HG03175 (cell line): ENCODE results near the gene VAMP7.
"Not testable (repeated sequence)": the region's sequence is repeated elsewhere in the genome, so short reads cannot be mapped to it uniquely, and the experiment has no call there.

ENCODE experiments used
- ATAC-seq: cut with Tn5 transposase; IDR thresholded peaks from one replicate; pipeline ENCODE4 v1.9.1; 2021; ENCODE audit warnings: mild to moderate bottlenecking, moderate library complexity; ENCODE audit not compliant: unreplicated experiment

Gene VAMP7

GRCh38 chrX:155900765-155901164, 19.6 kb downstream of the VAMP7 start:
- no peak for ATAC-seq

GRCh38 chrX:155907661-155908060, 26.5 kb downstream of the VAMP7 start:
- not testable (repeated sequence) for ATAC-seq

GRCh38 chrX:155923200-155923599, 42.1 kb downstream of the VAMP7 start:
- ATAC-seq: no peak

- ATAC-seq: not testable (repeated sequence)
Observed at GRCh38 chrX:155930852-155931618, 49.9 kb downstream of the VAMP7 start.

- ATAC-seq: no peak
Observed at GRCh38 chrX:155938132-155938531, 57.0 kb downstream of the VAMP7 start.

- no peak for ATAC-seq
Observed at GRCh38 chrX:155949098-155949497, 68.0 kb downstream of the VAMP7 start.

GRCh38 chrX:155951237-155951789, 70.2 kb downstream of the VAMP7 start:
- no peak for ATAC-seq

- no peak for ATAC-seq
Observed at GRCh38 chrX:155953055-155953454, 71.9 kb downstream of the VAMP7 start.

- ATAC-seq: no peak
Observed at GRCh38 chrX:155954793-155955192, 73.6 kb downstream of the VAMP7 start.

- no peak for ATAC-seq
Observed at GRCh38 chrX:155956099-155956498, 75.0 kb downstream of the VAMP7 start.

GRCh38 chrX:155956649-155957048, 75.5 kb downstream of the VAMP7 start:
- no peak for ATAC-seq

GRCh38 chrX:155957843-155958242, 76.7 kb downstream of the VAMP7 start:
- ATAC-seq: no peak

GRCh38 chrX:155959018-155959587, 78.0 kb downstream of the VAMP7 start:
- ATAC-seq: no peak

GRCh38 chrX:155962906-155963305, 81.8 kb downstream of the VAMP7 start:
- ATAC-seq: no peak

- no peak for ATAC-seq
Observed at GRCh38 chrX:155966876-155967275, 85.7 kb downstream of the VAMP7 start.

- no peak for ATAC-seq
Observed at GRCh38 chrX:155967653-155968325, 86.6 kb downstream of the VAMP7 start.

GRCh38 chrX:155968326-155968661, 87.1 kb downstream of the VAMP7 start:
- ATAC-seq: no peak

- no peak for ATAC-seq
Observed at GRCh38 chrX:155968791-155969190, 87.6 kb downstream of the VAMP7 start.

GRCh38 chrX:155971658-155972057, 90.5 kb downstream of the VAMP7 start:
- not testable (repeated sequence) for ATAC-seq

- not testable (repeated sequence) for ATAC-seq
Observed at GRCh38 chrX:155972241-155972640, 91.1 kb downstream of the VAMP7 start.

- ATAC-seq: no peak
Observed at GRCh38 chrX:155983326-155983725, 102.2 kb downstream of the VAMP7 start.

GRCh38 chrX:155985208-155985607, 104.1 kb downstream of the VAMP7 start:
- no peak for ATAC-seq
